Occipital lobe (tissue), 2 donors: ENCODE results near the gene LRRK2. TPM values are rescaled to one million over a fixed set of nuclear protein-coding genes. Genes with fewer than 3 reads are reported as not detected.
"Not testable (repeated sequence)": the region's sequence is repeated elsewhere in the genome, so short reads cannot be mapped to it uniquely, and the experiment has no call there.

Experiments
- DNase-seq: peaks from one replicate; lab custom pipeline; 2025; lab: John Stamatoyannopoulos, UW
- total RNA-seq: library from RNA; depleted of rRNA; stranded (reverse); fragments of >200 nt; gene quantifications from one replicate; pipeline ENCODE4 v1.2.3, GENCODE V29; 2014

The LRRK2 gene
- total RNA-seq, 1 donor from 2014 or later, result 12.2 TPM

GRCh38 chr12:40313928-40314327, 89.1 kb downstream of the LRRK2 start:
- no peak for DNase-seq

DNA sequence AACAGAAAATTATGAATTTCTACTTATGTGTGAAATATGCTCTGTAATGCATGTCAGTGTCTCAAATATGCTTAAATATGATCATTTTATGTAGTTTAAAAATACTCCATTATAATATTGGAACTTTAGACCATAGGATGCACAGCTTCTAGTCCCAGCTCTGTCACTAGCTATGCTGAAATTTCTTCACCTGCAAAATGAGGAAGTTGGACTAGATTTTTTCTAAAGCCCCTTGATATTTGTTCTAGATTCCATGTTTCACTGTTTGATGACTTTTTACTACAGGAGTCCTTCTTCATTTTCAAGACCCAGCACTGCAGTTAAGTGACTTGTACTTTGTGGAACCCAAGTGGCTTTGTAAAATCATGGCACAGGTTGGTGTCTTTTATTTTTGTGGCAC, 90.1 kb downstream of the LRRK2 start:
- no peak for DNase-seq

GRCh38 chr12:40315375-40315774, 90.6 kb downstream of the LRRK2 start:
- no peak for DNase-seq

DNA sequence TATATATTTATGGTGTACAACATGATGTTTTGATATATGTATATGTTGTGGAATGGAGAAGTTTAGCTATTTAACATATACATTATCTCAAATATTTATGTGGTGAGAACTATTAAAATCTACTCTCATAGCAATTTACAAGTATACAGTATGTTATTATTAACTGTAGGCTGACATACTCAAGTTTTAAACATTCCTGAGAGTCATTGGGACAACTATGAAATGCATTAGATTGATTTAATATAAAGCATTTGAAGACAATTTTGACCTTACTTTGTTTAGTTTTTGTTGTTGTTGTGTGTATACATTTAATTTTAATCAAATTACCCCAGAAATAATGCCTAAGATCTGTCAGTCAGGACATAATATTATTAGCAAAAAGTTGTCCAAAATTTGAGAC, 99.5 kb downstream of the LRRK2 start:
- DNase-seq, result no peak

DNA sequence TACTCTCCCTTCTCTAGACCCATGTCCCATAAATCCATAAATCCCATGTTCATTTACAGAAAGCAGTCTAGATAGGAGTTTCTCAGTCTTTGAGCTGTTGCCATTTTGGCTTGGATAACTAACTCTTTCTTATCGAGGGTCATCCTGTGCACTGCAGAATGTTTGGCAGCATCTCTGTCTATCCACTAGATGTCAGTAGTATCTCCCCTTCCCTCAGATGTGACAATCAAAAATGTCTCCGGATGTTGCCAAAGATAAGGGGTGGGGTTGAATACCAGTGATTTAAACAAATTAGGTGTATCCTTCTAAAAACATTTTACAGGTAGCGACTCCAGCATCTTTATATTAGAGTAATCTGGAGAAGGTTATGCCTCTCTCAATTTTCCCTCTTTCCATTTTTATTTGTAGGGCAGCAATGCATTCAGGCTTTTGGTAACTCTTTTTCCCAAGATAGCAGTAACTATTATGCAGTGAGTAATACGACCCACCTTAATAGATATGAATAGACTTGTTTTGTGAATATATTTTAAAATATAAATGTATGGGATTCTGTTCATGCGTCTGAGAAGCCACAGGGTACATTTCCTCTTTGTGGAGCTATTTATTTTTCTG, 100.7 kb downstream of the LRRK2 start:
- no peak for DNase-seq

DNA sequence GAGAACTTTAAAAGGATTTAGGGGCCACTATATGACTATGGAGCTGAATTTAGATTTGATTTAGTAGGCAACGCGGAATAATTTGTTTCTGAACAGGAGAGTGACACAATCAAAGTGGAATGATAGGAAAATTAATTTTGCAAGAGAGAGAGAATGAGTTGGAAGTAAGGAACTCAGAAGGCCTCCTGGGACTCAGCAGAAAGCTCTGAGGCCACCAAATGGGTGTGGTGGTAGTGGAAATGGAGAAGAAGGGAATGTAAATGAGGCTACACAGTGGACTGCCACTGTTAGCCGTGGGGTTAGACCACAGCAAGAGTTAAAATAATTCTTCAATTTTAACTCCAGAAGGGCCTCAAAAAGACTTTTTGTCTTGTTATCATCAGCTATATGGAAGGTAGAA, 102.7 kb downstream of the LRRK2 start:
- no peak for DNase-seq

- no peak for DNase-seq
These were observed 105.4 kb downstream of the LRRK2 start for GRCh38 chr12:40330180-40330579.

GRCh38 chr12:40331886-40332285, 107.1 kb downstream of the LRRK2 start:
- no peak for DNase-seq

DNA sequence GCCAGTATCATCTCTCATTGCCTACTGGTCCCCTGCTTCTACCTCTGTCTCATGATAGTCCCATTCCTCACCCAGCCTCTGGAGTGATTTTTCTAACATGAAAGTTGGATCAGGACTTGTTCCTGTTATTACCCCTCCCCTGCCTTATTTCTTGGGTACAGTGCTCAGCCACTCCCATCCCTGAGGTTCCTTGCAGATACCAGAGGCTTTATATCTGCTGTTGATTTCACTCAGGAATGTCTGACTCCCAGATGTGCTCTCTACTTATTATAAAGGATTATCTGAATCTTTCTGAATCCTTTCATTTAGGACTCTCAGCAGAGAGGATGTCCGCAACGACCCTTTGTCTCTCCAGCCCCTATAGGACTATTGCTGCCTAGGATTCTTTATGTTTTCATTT, 111.2 kb downstream of the LRRK2 start:
- no peak for DNase-seq

DNA sequence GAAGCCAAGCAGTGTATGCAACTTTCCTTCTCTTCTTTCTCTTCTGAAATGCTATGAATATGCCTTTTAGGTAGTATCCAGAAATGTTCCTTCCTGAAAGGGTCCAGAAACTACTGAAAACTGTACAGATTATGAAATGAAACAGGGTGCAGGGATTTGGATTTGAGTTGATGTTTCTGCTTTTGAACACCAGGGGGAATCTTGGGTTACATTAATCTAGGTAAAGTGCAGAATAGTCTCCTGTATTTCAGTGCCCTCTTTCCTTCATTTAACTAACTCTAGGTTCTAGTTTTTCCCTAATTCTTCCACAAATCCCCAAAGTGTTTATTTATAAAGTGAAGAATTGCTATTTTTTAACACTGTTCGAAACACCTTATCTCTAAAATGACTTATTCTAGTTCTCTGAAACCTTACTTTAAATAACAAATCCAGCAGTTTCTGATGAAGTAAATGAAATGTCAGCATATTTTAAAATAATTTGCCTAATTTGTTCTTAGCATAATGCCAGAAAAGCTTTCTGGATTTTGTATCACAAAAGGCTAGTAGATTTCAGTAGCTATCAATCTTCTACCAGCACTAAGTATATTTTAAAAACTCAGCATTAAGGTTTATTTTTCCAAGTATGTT, 111.9 kb downstream of the LRRK2 start:
- no peak for DNase-seq

- DNase-seq, result no peak
These were observed 113.3 kb downstream of the LRRK2 start for GRCh38 chr12:40338071-40338470.

DNA sequence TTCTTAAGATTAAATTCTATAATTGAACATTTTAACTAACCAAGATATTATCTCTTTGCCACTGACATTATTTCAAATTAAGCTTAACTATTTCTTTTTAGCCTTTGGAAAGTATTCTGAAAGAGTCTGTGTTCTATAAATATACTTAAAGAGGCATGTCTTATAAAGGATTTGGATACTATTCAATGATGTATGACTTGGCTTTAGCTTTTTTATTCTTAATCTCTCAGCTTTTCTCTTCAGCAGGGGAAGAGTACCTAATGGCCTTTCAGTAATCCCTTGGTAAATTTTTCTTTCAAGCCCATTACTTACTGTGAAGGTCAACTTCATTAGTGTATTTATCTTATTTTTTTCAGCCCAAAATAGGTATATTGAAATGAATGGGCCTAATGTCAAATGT, 113.8 kb downstream of the LRRK2 start:
- no peak for DNase-seq

DNA sequence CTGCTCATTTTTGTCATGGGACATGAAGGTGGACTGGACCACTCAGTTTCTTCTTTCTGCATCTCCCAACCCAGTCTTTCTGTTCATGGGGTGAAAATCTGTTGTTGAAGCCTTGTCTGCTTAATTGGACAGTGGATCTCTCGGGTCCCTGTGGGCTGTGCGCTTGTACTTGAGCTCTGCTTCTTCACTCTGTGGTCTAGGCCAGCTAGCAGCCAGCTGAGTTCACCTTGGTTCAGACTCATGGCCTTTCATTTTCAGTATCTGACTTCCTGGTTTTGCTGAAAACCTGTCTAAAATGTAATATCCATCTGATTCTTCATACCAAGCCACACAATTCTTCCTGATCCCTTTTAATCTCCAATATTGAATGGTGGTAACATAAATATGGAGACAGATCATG, 117.2 kb downstream of the LRRK2 start:
- DNase-seq, result no peak

DNA sequence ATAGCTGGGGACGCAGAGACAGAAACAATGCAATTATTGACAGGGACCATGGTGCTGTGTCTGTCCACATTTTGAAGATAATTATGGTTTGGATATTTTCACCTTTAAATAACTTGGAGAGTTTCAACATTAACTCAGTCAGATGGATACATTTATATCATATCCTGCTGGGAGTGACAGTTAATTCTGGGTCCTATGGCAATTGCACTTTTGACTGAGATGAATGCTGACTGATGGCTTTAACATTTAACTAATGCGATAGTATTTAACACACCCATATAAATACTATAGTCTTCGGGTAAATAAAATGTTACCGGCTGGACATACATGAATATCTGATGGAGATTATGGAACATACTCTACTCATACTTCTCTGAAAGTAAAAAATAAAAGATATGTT, 118.3 kb downstream of the LRRK2 start:
- DNase-seq, result no peak

DNA sequence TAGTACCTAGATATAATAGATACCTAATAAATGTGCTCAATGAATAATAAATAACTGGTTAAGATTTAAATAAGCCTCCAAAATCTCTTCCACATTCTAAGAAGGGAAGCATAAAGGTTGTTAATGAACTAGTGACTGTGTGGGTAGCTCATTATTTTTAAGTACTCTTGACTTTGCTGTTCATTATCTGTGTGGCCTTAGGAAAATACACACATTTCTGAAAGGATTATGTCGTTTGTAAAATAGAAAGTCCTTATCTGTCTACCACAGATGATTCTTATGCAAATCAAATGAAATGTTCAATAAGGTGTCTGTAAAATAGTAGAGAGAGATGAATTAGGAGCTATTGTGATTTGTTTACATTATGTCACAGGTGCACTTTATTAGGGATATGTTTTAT, 119.5 kb downstream of the LRRK2 start:
- no peak for DNase-seq

- DNase-seq, result no peak
These were observed 127.2 kb downstream of the LRRK2 start for GRCh38 chr12:40351976-40352375.

DNA sequence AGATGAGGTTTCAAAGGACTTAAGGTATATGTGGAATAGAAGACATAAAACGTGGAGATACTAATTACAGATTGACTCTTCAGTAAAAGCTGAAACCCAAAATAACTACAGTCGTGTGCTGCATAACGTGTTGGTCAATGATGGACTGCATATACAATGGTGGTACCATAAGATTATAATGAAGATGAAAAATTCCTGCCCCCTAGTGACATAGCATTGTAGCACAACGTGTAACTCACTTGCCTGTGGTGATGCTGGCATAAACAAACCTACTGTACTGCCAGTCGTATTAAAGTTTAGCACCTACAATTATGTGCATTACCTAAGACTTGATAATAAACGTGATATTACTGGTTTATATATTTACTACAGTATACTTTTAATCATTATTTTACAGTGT, 150.3 kb downstream of the LRRK2 start:
- no peak for DNase-seq

DNA sequence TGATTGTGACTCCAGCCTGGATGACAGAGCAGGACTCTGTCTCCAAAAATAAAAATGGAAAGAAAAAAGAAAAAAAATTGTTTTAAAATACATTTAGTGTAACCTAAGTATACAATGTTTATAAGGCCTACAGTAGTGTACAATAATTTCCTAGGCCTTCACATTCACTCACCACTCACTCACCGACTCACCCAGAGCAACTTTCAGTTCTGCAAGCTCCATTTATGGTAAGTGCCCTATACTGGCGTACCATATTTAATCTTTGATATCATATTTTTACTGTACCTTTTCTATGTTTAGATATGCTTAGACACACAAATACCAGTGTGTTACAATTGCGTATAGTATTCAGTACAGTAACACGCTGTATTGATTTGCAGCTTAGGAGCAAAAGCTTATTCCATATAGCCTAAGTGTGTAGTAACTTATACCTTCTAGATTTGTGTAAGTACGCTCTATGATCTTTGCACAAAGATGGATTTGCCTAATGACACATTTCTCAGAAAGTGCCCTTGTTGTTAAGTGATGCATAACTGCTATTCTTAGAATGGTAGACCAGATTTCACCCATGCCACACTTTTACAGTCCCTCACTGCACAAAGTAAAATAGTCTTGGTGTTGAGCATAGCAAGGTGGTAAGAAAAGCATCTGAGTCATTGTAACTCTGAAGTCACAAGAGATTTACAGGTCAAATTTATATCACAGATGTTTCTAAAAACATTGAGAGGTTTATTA, 151.9 kb downstream of the LRRK2 start:
- DNase-seq, result no peak

DNA sequence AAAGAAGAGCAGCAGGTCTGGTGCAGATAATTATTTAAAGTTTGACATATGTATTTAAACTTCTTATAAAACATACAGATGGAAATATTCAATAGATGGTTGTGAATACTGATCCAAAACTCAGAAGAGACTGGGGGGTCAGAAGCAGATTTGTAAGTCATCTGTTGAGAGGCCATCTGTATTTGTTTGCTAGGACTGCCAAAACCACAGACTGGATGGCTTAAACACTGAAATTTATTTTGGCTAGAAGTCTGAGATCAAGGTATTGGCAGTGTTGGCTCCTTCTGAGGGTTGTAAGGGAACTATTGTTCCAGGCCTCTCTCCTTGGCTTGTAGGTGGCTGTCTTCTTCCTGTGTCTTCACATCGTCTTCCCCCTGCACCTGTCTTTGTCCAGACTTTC, 153.9 kb downstream of the LRRK2 start:
- no peak for DNase-seq

GRCh38 chr12:40382217-40382616, 157.4 kb downstream of the LRRK2 start:
- no peak for DNase-seq

- not testable (repeated sequence) for DNase-seq
These were observed 162.5 kb downstream of the LRRK2 start for GRCh38 chr12:40387279-40387678.

DNA sequence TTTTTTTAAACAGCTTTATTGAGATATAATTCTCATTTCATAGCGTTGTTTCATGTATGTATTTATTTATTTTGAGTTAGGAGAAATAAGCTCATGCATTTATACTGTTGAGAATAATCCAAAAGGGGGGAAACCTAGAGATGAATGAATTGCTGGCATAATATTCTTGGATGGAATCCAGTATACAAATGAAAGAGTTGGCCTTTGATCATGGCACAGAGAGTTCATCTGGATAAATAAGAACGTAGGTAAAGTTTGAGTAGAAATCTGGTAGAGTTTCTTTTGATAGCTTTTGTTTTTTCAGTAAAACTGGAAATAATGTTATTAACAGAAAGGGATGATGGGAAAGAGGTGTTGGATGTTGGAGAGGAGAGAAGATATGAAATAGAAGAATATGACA, 166.2 kb downstream of the LRRK2 start:
- no peak for DNase-seq

DNA sequence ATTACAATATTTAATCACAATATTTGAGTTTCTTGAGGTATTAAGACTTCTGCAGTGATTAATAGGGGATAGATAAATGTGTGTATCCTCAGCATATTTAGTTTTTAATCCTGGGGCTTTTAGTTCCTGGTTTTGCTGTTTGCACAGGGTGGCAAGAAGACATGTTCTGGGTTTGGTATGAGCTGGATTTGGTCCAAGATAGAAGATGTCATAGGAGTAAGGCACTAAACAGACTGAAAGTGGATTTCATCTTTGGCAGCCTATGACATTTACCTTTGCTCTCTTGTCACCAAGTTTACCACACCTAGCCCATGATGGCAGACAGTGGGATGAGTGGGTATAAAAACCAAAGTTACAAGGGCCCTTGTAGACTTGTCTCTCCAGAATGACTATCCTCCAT, 168.2 kb downstream of the LRRK2 start:
- no peak for DNase-seq
